G401 (cell line): ENCODE data around the gene LRP2. TPM values are rescaled to one million over a fixed set of nuclear protein-coding genes. Genes with fewer than 3 reads are reported as not detected.
"Not testable (repeated sequence)": the region's sequence is repeated elsewhere in the genome, so short reads cannot be mapped to it uniquely, and the experiment has no call there.

Experiments used
- DNase-seq: peaks from one replicate; pipeline ENCODE4 v3.0.0-alpha.2; 2015; ENCODE audit warnings: low spot score
- in situ Hi-C: cut with HindIII; loops from 2 replicates; pipeline ENCODE4 v1.10.0; 2016; ENCODE audit warnings: low sequenced_read_pairs, mixed read lengths
- total RNA-seq: library from RNA; depleted of rRNA; stranded (reverse); fragments of >200 nt; shearing (Covaris generic); gene quantifications from 2 replicates; pipeline ENCODE4 v1.2.3, GENCODE V29; 2014

The LRP2 gene
- total RNA-seq, 1 experiment from 2014 or later, result not detected

GRCh38 chr2:169141713-169142352 lies 220.5 kb downstream of the LRP2 start:
- in situ Hi-C loops, result no loop called here
- DNase-seq, result peak; percentile 25

- DNase-seq, result no peak
- in situ Hi-C loops, result no loop called here
These were observed 222.2 kb downstream of the LRP2 start for GRCh38 chr2:169139993-169140767.

GRCh38 chr2:169139145-169139544 lies 223.2 kb downstream of the LRP2 start:
- no peak for DNase-seq
- in situ Hi-C loops, result no loop called here

GRCh38 chr2:169137924-169138323 lies 224.4 kb downstream of the LRP2 start:
- in situ Hi-C loops, result no loop called here
- DNase-seq, result no peak

GRCh38 chr2:169136885-169137534 lies 225.3 kb downstream of the LRP2 start:
- in situ Hi-C loops, result no loop called here
- DNase-seq, result no peak

GRCh38 chr2:169136428-169136827 lies 225.9 kb downstream of the LRP2 start:
- DNase-seq, in situ Hi-C loops: not testable (repeated sequence)

GRCh38 chr2:169134272-169134671 lies 228.1 kb downstream of the LRP2 start:
- DNase-seq, in situ Hi-C loops: not testable (repeated sequence)

- in situ Hi-C loops, result no loop called here
- peak; percentile 54 for DNase-seq
These were observed 230.5 kb downstream of the LRP2 start for GRCh38 chr2:169131587-169132512.

GRCh38 chr2:169129703-169130243 lies 232.6 kb downstream of the LRP2 start:
- in situ Hi-C loops, result no loop called here
- DNase-seq, result no peak

- in situ Hi-C loops, result no loop called here
These were observed 242.5 kb downstream of the LRP2 start for GRCh38 chr2:169119851-169120250.

GRCh38 chr2:169119123-169119760 lies 243.1 kb downstream of the LRP2 start:
- in situ Hi-C loops, result no loop called here
- no peak for DNase-seq

More at GRCh38 chr2:169119851-169120250, 242.5 kb downstream of the LRP2 start:
- no peak for DNase-seq

- DNase-seq, result no peak
- in situ Hi-C loops, result no loop called here
These were observed 244.3 kb downstream of the LRP2 start for GRCh38 chr2:169118060-169118459.

- DNase-seq, result no peak
- in situ Hi-C loops, result no loop called here
These were observed 245.3 kb downstream of the LRP2 start for GRCh38 chr2:169116993-169117392.

GRCh38 chr2:169116327-169116726 lies 246.0 kb downstream of the LRP2 start:
- in situ Hi-C loops, result no loop called here
- no peak for DNase-seq

- in situ Hi-C loops, result no loop called here
- DNase-seq, result no peak
These were observed 248.3 kb downstream of the LRP2 start for GRCh38 chr2:169114056-169114455.

- DNase-seq, result no peak
- in situ Hi-C loops, result no loop called here
These were observed 249.5 kb downstream of the LRP2 start for GRCh38 chr2:169112841-169113240.

- DNase-seq, result no peak
- in situ Hi-C loops, result no loop called here
These were observed 251.4 kb downstream of the LRP2 start for GRCh38 chr2:169110916-169111315.

GRCh38 chr2:169110419-169110818 lies 251.9 kb downstream of the LRP2 start:
- in situ Hi-C loops, result no loop called here
- DNase-seq, result no peak
